HG02943 (cell line): ENCODE measurements around the gene LDB3.

Experiments used
- ATAC-seq: cut with Tn5 transposase; IDR thresholded peaks from one replicate; pipeline ENCODE4 v1.9.1; 2021; ENCODE audit warnings: mild to moderate bottlenecking, low read depth, moderate library complexity; ENCODE audit not compliant: unreplicated experiment

Gene LDB3

GRCh38 chr10:86663576-86664339 lies 4.6 kb upstream of the LDB3 start:
- no peak for ATAC-seq

DNA sequence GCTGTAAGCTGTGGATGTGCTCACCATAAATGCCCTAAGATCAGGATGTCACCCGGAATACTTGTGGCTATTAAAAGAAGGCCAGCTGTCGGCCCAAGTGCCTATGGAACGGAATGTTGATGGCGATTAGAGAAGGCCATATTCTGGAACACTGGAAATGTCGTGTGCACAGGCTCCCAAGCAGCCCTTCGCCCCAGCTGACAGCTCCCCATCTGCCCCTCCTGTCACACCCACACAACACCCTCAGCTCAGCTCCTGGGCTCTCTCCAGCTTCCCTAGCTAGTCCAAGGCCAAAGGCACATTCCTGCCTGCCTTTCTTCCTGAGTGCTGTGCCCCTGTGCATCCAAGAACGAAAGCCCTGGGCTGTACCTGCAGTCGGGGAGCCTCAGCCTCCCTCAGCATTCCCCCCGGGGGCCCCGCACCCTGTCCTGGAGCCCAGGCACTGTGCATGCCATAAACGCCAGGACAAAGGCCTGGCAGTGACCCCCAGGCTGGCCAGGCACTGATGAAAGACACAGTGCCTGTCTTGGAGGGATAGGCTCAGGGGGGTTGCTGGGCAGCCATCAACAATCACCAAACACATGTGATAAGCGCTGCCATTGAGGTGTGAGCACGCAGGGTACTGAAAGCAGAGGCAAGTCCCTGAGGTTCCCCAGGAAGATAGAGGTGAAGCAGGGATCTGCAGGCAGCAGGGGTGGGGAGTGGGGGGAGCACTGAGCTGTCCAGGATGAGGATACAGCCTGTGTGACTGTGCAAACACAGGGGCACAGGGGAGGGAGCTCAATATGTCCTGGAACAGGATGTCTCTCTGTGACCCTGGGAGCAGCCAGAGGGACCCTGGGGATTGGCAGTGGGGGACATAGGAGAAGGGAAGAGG lies 3.7 kb upstream of the LDB3 start:
- ATAC-seq = no peak

DNA sequence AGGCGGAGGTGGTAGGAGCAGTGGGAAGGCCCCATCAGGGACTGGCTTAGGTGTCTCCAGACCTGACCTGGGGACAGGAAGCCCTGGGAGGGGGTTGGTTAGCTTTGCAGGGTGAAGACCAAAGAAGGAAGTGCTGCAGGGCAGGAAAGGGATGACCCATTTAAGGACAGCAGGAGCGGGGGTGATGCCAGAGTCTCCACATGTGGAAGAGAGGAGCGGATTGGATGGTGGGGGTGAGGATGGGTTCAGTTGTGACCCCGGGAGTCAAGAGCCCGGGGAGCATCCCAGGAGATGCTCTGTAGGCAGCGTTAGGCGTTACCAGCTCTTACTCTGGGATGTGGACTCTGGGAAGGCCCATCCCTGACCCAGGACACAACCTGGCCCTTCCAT lies 3.1 kb upstream of the LDB3 start:
- no peak for ATAC-seq

DNA sequence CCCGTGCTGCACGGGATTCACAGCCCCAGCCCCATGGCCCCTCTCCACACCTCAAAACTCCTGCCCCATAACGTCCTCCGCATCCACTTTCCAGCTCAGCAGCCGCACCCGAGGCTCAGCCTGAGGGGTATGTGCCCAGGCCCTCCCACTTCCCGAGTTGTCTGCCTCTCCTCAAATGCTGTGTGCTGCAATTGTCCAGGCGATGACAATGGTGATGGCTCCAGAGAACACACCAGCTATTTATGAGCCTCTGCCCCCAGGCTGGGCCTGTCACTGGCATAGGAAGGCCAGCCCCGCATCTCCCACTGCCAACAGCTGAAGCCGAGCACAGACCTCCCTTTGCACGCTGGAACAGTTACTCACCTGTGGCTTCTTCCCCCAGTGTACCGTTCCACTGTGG lies 2.4 kb upstream of the LDB3 start:
- no peak for ATAC-seq

DNA sequence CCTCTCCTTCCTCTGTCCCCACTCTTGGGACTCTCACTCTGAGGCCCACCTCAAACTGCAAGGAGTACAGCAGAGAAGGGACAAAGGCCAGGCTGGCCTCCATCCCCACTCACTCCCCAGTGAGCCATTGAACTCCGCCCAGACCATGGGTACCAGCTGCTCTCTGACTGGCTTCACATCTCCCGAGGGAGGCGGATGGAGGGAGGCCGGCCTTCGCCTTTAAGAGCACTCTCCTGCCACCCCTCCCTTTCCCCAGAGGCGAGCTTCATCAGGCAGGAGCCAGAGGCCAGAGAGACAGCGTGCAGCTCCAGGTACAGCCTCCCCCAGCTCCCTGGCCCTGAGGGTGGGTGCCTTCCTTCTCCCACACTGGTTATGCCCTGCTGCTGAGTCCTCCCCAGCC lies 1.8 kb upstream of the LDB3 start:
- no peak for ATAC-seq

GRCh38 chr10:86667421-86668181 lies 710 bp upstream of the LDB3 start:
- no peak for ATAC-seq

GRCh38 chr10:86670290-86670811 lies 2.0 kb downstream of the LDB3 start:
- no peak for ATAC-seq

- no peak for ATAC-seq
These were observed 2.6 kb downstream of the LDB3 start for GRCh38 chr10:86670876-86671275.

GRCh38 chr10:86671419-86671818 lies 3.1 kb downstream of the LDB3 start:
- no peak for ATAC-seq

GRCh38 chr10:86671985-86672710 lies 3.8 kb downstream of the LDB3 start:
- ATAC-seq = no peak

DNA sequence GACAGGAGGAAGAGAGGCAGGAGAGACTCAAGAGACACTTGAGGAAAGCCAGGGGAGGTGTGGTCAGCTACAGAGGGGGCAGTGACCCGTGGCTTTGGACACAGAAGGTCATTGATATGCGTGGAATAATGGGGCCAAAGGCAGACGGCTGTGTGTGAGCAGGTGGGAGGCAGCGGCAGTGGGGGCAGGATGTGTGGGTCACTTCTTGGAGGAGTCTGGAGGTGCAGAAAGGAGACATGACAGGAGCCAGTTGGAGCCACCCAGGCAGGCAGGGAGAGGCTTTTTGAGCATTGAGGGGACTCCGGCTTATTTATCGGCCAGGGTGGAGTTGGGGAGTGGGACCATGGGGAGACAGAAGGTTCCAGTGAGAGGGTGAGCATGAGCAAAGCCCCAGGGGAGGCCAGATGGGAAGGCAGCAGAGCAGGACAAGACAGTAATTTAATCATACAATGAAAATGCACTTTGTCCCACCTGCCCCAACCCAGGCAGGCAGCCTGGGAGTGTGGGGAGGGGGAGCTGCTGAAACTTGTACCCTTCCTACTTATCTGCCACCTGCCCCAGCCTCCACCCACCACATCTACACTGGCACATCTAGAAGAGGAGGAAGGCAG lies 5.0 kb downstream of the LDB3 start:
- no peak for ATAC-seq

DNA sequence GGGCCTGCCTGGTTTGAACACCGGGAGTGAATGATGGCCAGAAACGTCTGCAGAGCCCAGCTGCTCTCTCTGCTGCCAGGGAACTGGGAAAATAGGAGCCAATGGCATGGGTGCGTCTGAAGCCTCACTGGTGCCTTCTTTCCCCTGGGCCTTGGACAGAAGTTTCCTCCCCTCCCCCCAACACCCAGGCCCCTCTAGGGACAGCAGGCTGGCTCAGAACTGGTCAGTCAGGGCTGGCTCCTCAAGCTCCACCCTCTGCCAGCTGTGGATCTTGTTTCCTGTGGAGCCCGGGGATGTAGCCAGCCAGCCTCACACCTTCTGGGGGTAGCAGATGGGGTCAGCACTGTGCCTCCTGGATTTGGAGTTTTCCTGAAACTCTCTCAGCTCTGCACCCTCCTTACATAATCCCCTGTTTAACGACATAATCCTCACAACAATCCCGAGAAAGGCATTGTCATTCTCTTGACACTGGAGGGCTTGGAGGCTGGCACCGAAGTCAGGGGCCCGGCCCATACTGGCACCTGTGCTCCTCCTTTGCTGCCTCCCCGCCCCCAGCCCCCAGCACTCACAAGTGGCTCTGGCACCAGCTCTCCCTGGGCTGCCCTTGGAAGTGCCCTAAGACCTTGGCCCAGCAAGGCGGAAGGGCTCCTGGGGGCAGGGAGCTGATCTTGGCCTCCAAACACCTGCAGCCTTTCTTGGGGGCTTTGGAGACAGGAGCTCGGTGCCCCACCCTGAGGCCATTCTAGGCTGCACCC lies 5.7 kb downstream of the LDB3 start:
- ATAC-seq = no peak

DNA sequence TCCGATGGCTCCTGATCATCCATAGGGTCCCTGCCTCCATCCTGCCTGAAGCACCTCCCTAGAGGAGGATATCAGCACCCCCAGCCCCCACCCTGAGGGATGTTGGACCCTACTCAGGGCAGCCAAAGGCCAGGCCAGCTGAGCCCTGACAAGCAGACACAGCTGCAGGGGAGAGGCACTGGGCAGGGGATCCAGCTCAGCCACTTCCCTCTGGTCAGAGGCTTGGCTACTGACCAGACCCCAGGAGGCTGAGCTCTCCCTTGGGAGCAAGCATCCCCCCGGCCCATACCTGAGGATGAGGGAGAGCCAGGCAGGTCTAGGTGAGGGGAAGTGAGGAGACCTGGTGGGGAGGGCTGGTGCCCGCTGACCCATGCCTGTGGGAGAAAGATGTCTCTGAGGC lies 6.6 kb downstream of the LDB3 start:
- ATAC-seq = no peak

DNA sequence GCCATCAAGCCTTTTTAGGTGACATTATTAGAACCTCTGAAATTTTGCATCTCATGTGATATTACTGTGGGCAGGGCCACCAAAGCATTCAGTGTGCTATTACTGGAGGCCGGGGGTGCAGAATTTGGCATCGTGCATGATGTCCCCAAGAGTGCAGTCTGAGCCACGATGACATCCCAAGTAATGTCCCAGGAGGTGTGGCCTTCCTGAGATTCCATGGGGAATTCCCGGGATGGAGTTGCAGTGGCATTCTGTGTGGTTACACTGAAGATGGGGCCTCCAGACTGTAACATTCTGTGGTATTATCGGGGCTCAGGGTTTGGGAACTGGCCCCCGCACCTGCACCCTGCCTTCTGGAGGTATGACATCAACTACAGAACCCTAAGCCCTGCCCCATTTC lies 9.1 kb downstream of the LDB3 start:
- ATAC-seq = no peak

- no peak for ATAC-seq
These were observed 10.9 kb downstream of the LDB3 start for GRCh38 chr10:86678999-86679792.

DNA sequence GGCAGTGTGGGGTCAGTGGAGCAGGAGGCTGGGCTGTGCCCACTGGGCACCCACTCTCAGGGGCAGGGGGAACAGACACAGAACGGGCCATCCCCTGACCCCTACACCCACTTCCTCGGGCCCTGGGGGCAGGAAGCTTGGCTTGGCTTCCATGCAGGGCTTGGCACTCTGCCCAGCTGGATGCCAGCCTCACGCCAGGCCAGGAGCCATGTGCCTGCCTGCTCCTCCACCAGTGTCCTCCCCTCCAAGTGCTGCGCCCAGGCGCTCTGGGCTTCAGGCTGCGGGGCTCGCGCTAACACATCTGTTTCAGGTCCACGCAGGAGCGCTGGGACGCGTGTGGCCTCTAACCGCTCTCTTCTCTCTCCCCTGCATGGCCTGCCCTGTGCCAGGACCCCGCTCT lies 12.7 kb downstream of the LDB3 start:
- no peak for ATAC-seq

DNA sequence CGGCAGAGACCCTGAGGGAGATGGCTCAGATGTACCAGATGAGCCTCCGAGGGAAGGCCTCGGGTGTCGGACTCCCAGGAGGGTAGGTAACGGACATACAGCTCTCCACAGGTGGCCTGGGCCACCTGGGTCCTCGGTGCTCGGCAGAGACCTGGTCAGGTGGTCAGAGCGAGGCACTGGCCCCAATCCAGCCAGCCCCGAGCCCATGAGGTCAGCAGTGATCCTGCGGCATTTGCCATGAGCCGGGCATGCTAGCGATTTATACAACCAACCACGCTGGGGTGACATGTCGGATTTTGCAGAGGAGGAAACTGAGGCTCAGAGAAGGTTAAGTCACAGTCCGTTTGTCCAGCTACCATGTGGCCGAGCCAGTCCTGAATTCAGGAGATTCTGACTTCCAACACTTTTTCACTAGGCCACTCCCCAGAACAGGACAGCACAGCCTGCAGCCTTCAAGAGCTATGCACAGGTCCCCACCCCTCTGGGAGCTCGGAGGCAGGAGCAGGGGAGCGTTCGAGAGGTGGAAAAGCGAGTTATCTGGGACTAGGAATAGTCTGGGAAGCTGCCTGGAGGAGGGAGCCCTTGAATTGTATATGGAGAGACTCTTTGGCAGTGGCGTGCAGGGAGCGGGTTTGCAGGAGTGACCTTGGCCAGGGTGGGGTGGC lies 13.5 kb downstream of the LDB3 start:
- ATAC-seq = no peak

GRCh38 chr10:86682675-86683074 lies 14.4 kb downstream of the LDB3 start:
- ATAC-seq = no peak
